ENCODE measurements around the gene LIPC. TPM values are rescaled to one million over a fixed set of nuclear protein-coding genes. Genes with fewer than 3 reads are reported as not detected.

Gene LIPC
- total RNA-seq, 2 donors from 2014 or later, result not detected

DNA sequence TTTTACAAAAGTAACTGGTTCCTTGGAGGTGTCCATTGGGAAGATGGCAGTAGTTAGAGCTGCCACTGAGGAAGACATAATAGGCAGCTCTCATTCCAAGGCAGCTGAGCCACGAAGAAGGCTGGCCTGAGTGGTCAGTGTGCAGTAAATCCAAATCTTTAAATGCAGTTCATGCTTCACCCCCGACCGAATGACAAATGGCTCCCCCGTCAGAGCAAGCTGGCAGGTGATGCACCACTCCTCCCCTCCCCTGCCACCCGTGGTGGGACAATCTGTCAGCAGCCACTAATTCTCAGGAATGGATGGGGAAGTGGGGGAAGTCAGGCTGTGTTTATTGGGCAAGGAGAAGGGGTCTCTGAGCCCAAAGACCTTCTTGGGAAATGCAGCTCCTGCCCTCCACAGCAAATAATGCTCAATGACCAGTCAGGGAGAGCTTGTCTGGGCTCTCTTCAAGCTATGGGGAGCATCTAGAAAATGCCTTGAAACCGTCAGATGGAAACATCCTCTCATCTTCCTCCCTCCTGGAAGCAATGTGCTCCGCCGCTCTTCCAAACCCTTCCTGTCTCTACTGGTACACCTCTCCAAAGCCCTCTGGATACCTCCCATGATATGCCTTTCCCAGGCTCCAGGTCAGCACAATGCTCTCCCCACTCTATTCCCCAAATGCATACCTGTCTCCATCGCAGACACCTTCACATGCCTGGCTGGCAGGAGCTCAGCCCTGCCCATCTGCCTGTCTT, 65.4 kb downstream of the LIPC start:
- no peak for ATAC-seq (ENCODE audit: insufficient number of reproducible peaks, low FRiP score, low read depth)
- no peak for DNase-seq (ENCODE audit: low spot score)
- Histone ChIP-seq H3K27ac (no peak overlapping the region), H3K4me3 (no peak overlapping the region), H3K27me3 (replicated peaks; ENCODE audit: insufficient read depth) (no peaks in the 10 kb centered on the region), H3K4me1 (ENCODE audit: control insufficient read depth in 1 of 2, low read depth in 2 of 2) (peaks cover 0 to 8% of the 10 kb centered on the region in 2 donors), H3K36me3 (no peaks in the 10 kb centered on the region), H3K9me3 (no peaks in the 10 kb centered on the region)
- TF ChIP-seq, protein P1, sequence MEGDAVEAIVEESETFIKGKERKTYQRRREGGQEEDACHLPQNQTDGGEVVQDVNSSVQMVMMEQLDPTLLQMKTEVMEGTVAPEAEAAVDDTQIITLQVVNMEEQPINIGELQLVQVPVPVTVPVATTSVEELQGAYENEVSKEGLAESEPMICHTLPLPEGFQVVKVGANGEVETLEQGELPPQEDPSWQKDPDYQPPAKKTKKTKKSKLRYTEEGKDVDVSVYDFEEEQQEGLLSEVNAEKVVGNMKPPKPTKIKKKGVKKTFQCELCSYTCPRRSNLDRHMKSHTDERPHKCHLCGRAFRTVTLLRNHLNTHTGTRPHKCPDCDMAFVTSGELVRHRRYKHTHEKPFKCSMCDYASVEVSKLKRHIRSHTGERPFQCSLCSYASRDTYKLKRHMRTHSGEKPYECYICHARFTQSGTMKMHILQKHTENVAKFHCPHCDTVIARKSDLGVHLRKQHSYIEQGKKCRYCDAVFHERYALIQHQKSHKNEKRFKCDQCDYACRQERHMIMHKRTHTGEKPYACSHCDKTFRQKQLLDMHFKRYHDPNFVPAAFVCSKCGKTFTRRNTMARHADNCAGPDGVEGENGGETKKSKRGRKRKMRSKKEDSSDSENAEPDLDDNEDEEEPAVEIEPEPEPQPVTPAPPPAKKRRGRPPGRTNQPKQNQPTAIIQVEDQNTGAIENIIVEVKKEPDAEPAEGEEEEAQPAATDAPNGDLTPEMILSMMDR (IDR thresholded peaks at IDR 0.05), result no peak

DNA sequence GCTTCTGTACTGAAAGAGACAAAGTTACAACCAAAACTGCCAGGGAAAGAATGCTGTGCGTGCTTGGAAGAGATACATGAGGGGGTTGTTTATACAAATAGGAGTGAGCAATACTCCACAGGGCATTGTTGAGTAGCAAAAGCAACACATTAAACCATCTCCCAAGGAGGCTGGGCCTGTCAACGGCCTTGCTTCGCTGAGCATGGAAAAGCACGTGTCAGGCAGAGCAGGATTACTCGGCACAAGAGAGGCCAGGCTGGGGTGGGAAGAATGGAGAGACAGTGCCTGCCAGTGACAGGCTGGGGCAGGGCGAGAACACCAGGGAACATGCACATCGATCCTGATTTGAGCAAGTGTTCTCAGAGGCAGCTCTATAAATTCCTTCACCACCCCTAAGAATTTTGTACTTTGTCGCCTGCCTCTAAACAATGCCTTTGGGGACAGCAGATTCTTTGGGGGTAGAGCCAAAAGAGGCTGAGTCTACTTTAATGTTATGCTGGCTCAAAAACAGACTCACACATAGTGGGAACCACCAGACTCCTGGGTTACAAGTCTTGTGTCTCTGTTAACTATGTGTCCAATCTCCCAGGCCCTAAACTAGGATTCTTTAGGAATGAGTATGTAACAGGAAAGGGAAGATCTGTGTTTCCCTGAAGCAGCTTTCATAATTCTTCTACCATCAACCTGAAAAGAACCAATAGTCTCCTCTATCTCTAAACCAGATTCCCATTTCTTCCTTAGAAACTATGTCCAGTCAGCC, 67.2 kb downstream of the LIPC start:
- Histone ChIP-seq H3K36me3 (no peaks in the 10 kb centered on the region), H3K9me3 (no peaks in the 10 kb centered on the region), H3K27ac (no peak overlapping the region), H3K27me3 (replicated peaks; ENCODE audit: insufficient read depth) (no peaks in the 10 kb centered on the region), H3K4me1 (ENCODE audit: control insufficient read depth in 1 of 2, low read depth in 2 of 2) (no peaks in the 10 kb centered on the region), H3K4me3 (no peak overlapping the region)
- TF ChIP-seq, protein P1 (IDR thresholded peaks at IDR 0.05), result no peak
- ATAC-seq (ENCODE audit: insufficient number of reproducible peaks, low FRiP score, low read depth), result no peak
- no peak for DNase-seq (ENCODE audit: low spot score)

DNA sequence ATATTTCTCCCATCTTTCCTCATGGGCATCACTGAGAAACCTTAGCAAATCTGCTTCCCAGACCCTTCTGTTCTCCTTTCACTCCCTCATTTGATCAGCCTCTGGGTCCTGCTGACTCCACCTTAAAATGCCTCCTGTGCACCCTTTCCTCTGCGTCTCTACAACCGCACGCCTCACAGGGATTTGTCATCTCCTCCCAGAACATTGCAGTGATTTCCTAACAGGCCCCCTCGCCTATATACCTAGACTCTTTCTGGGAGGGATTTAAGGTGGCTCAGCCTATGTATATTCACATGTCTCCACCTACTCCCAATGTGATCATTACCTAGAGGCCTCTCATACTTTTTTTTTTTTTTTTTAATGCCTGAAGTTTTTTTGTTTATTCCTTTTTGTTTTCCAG, 69.2 kb downstream of the LIPC start:
- no peaks in the 10 kb centered on the region for H3K27me3 ChIP-seq (replicated peaks; ENCODE audit: insufficient read depth)
- no peak for DNase-seq (ENCODE audit: low spot score)
- H3K36me3 ChIP-seq, result no peaks in the 10 kb centered on the region
- H3K9me3 ChIP-seq, result no peaks in the 10 kb centered on the region
- no peak overlapping the region for H3K4me3 ChIP-seq
- TF ChIP-seq, protein P1 (IDR thresholded peaks at IDR 0.05), result no peak
- H3K4me1 ChIP-seq (ENCODE audit: control insufficient read depth in 1 of 2, low read depth in 2 of 2), result no peaks in the 10 kb centered on the region
- no peak overlapping the region for H3K27ac ChIP-seq
- ATAC-seq (ENCODE audit: insufficient number of reproducible peaks, low FRiP score, low read depth), result no peak

DNA sequence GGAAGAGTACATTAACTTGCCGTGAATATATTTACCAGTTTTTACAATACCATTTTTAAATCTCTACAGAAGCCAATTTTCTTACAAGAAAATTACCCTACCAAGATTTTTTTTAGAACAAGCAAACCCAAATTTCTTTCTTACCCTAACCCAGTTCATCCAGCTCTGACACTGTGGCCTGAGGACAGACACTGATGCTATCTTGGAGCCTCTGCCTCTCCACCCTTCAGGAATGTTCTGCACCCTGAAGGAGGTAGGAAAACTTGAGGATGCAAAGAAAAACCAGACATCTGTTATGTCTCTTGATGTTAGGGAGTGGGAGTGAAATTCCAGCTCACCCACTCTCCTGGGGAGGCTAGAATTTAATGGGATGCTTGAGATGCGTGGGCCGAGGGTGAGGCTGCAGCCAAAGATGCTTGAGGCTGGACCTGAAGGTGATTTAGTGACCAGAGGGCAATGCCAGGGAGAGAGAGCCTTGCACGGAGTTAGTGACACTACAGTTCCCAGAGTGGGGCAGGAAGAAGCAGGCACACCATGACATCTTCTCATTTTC, 69.9 kb downstream of the LIPC start:
- no peaks in the 10 kb centered on the region for H3K36me3 ChIP-seq
- no peak overlapping the region for H3K27ac ChIP-seq
- H3K4me1 ChIP-seq (ENCODE audit: control insufficient read depth in 1 of 2, low read depth in 2 of 2), result no peaks in the 10 kb centered on the region
- DNase-seq (ENCODE audit: low spot score), result no peak
- H3K9me3 ChIP-seq, result no peaks in the 10 kb centered on the region
- no peak for ATAC-seq (ENCODE audit: insufficient number of reproducible peaks, low FRiP score, low read depth)
- TF ChIP-seq, protein P1 (IDR thresholded peaks at IDR 0.05), result no peak
- no peak overlapping the region for H3K4me3 ChIP-seq
- H3K27me3 ChIP-seq (replicated peaks; ENCODE audit: insufficient read depth), result no peaks in the 10 kb centered on the region

All from thoracic aorta (tissue), 2 donors.